KBM-7 (cell line): ENCODE measurements around the gene SLC39A5.
"Not testable (repeated sequence)": the region's sequence is repeated elsewhere in the genome, so short reads cannot be mapped to it uniquely, and the experiment has no call there.

Experiments used
- DNase-seq: peaks from one replicate; pipeline ENCODE4 v3.0.0-alpha.2; 2015
- in situ Hi-C: fragments of 300-500 bp; cut with MboI; formaldehyde crosslinking; loops from 2 replicates; pipeline ENCODE4 v1.14.3; 2020; ENCODE audit warnings: low sequenced_read_pairs, low pct_unique_long_range_greater_than_20kb, mixed read lengths

Gene SLC39A5, protein sequence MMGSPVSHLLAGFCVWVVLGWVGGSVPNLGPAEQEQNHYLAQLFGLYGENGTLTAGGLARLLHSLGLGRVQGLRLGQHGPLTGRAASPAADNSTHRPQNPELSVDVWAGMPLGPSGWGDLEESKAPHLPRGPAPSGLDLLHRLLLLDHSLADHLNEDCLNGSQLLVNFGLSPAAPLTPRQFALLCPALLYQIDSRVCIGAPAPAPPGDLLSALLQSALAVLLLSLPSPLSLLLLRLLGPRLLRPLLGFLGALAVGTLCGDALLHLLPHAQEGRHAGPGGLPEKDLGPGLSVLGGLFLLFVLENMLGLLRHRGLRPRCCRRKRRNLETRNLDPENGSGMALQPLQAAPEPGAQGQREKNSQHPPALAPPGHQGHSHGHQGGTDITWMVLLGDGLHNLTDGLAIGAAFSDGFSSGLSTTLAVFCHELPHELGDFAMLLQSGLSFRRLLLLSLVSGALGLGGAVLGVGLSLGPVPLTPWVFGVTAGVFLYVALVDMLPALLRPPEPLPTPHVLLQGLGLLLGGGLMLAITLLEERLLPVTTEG

GRCh38 chr12:56229916-56230431 is at the start of gene SLC39A5:
Gene SLC39A5, plus strand, starts transcription at chr12:56230051. Its CDS starts 1,224 bp downstream, at chr12:56231275.
- peak; percentile 12 for DNase-seq

DNA sequence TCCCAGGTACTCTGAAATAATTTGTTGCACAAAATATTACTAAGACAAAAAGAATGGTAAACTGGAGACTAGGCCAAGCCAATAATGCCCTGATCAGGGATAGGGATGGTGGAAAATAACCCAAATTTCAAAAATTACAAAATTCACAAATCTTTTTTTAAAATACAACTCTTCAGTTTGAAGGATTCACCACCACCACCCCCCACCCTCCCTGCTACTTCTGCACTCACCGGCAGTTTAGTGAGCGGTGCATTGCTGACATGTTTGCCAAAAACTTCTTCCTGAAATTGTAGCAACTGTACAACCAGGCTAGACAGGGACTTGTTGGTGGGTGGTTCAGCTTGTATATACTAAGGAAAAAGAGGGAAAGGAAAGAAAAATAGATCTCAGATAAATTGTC is 42.9 kb upstream of the SLC39A5 start:
- no peak for DNase-seq
- in situ Hi-C loops, result no loop called here

More at GRCh38 chr12:56229916-56230431, at the start of gene SLC39A5:
- in situ Hi-C loops, result no loop called here

DNA sequence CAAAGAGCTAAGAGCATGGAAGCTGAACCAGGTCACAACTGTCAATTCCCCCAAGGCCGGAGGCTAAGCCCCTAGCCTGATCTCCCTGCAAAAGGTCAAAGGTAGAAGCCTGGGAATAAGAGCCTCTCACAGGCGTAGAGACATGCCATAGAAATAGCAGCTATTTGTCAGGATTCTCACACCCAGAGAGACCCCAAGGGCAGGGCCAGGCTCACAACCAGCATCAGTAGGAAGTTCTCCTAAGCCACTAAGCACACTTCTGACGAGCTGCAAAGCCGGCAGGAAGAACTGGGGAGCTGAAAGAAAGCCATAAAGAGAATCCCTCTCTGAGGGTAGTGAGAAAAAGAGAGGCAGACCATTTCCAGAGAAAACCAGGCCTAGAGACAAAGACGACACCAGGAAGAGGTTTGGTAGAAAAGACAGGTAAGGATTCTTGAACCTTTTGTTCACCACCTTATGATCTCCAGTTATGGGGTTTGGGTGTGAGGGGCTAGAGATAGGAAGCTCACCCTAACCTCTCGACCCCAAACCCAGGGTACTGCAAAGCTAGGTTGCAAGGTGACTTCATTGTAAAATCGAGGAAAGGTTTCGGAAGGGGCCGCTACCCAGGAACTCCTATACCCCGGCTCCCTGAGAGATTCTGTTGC is 41.6 kb upstream of the SLC39A5 start:
- peak; percentile 27 for DNase-seq
- in situ Hi-C loops, result no loop called here

DNA sequence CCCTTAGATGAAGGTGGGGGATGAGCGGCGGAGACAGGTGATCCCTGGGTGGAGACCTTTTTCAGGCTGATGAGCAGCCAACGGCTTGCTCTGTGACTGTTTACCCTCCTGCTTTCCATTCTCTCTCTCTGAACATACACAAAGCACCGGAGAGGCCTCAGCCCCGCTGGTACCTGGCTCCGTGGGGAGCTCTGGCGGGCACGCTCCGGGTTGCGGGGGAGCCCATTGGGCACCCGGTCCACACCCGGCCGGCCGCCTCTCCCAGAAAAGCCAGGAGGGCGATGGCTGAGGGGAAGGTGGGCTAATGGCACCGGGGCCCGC is 41.1 kb upstream of the SLC39A5 start:
- in situ Hi-C loops, result no loop called here
- peak; percentile 20 for DNase-seq

DNA sequence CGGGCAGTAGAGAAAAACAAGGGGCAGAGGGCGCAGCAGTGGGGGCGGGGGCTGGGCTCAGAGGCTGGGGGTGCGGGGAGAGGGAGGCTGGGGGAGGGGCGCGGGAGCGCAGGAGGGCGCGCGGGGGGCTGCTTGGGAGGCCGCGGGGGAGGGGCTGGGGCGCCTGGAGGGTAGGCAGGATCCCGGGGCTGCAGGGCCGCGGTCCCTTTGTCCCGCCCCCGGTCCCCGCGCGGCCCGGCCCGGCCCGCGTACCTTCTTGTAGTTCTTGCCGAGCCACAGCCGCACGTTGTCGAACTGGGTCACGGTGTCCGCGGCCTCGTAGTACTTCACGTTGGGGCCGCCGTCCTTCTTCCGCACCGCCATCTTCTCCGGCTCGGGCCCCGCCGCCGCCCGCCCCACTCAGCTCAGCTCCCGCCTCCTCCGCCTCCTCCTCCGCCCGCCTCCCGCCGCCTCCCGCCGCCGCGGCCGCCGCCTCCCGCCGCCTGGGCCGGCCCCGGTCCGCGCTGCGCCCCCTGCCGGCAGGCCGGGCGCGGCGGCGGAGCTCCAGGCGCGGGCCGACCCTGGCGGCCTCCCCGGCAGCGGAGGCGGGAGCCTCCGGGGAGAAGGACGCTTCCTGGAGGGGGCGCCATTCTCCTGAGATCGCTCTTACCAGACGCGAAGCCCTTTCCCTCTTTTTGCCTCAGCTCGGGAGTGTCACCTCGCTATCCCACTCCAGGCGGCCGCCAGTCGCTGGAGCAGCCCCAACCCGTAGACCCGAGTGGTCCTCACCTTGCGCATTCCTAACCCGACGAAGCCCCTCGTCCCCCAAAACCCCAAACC is 40.5 kb upstream of the SLC39A5 start, which contains the start of gene SMARCC2:
TSS of gene SMARCC2 (minus strand) at position 385 of the 819 bp plus-strand sequence. CDS start at position 363, 22 bp downstream.
- peak; percentile 85 for DNase-seq
- in situ Hi-C loops, result no loop called here

DNA sequence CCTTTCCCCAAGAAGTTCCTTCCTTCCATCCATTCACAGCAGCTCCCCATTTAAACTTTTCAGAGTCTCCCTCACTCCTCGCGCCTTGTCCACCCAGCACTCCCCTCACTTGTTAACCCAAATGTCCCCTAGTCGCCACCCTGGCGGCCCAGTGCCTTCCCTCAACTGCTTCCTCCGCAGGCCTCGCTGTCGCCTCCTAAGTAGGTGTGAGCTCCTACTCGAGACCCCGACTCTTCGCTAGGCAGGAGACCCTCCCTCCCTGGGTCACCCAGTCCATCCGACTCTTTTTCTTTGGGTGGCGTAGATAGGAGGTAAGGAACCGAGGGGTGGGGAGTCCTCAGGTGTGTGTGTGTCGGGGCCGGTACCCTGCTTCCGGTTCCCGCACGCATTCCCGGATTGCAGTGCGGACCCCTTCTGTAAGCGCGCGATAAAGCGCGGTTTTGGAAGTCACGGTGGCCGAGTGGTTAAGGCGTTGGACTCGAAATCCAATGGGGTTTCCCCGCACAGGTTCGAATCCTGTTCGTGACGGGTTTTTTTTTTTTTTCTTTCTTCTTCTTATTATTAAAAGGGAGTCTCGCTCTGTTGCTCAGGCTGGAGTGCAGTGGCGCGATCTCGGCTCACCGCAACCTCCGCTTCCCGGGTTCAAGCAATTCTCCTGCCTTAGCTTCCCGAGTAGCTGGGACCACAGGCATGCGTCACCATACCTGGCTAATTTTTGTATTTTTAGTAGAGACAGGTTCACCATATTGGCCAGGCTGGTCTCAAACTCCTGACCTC is 39.7 kb upstream of the SLC39A5 start:
- DNase-seq, result peak; percentile 95

DNA sequence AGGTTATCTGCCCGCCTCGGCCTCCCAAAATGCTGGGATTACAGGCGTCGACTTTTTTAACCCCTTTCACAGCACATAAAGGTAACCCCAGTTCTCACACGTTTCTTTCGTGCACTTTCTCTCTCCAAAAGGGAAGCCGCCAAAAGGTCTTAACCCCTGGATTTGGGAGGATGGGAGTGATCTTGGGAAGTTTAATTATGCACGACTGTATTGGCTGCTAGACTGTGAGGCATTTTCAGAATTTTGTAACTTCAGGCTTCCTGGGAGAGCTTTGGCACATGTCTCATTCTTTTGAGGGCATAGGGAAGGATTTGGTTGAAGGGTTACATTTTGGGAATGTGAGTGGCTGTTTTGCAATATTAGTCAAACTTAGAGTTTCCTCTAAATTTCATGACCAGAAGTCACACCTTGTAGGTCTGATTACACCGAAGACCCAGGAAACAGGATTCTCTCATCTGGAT is 39.1 kb upstream of the SLC39A5 start:
- peak; percentile 8 for DNase-seq
- in situ Hi-C loops, result no loop called here

More for the DNA sequence above, 39.7 kb upstream of the SLC39A5 start:
- in situ Hi-C loops, result no loop called here

GRCh38 chr12:56192582-56192981 is 37.3 kb upstream of the SLC39A5 start:
- in situ Hi-C loops, result no loop called here
- DNase-seq, result no peak

- DNase-seq, result peak; percentile 86
- in situ Hi-C loops, result no loop called here
Measured at GRCh38 chr12:56193025-56193578, 36.7 kb upstream of the SLC39A5 start.

GRCh38 chr12:56196818-56197550 is 32.9 kb upstream of the SLC39A5 start:
- DNase-seq, in situ Hi-C loops: not testable (repeated sequence)

DNA sequence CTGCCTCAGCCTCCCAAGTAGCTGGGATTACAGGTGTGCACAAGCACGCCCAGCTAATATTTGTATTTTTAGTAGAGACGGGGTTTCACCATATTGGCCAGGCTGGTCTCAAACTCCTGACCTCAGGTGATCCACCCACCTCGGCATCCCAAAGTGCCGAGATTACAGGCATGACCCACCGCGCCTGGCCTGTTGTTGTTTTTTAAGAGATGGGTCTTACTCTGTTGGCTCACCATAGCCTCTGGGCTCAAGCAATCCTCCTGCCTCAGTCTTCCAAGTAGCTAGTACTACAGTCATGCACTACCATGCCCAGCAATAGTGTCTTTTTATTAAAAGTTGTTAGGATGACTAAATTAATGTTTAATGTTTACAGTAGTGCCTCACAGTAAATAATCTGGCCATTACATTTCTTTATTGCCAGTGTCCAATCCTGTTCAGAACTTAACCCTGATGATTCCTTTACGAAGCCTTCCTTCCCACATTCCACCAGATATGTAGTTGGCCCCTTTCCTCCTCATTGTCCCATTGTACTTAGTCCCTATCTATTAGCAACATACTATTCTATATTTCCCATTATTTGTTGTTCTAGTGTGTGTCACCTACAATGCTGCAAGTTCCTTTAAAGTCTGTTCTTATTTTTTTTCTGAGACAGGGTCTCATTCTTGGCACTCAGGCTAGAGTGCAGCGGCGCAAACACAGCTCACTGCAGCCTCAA is 31.8 kb upstream of the SLC39A5 start:
- in situ Hi-C loops, result no loop called here
- DNase-seq, result no peak

- in situ Hi-C loops, result no loop called here
- DNase-seq, result no peak
Measured at GRCh38 chr12:56198836-56199235, 31.0 kb upstream of the SLC39A5 start.

DNA sequence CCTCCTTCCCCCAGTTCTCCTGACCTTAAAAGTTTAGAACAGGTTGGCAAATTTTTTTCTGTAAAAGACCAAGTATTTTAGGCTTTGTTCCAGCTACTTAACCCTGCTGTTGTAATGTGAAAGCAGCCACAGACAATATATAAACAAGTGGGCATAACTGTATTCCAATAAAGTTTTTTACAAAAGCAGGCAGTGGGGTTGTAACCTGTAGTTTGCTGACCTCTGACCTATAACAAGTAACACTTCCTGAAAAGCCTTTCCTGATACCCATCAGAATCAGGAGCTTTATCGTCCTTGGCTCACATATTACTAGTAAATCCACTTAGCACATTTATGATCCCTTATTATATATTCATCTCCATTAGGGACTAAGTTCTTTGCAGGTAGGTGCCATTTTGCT is 27.5 kb upstream of the SLC39A5 start:
- in situ Hi-C loops, result no loop called here
- no peak for DNase-seq

DNA sequence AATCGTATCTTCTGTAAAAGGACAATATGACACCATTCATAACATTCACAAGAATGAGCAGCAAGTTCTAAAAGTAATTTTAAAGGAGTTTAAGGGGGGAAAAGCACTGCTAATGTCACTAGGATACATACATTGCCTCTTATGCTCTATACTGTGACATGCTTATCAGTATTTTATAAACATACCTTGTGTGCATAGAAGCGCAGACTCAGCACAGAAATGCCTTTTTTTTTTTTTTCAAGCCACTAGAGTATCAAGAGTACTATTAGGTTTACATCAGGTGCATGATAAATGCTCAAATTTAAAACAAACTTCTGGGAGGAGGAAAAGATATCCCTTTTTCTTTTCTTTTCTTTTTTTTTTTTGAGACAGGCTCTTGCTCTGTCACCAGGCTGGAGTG is 27.0 kb upstream of the SLC39A5 start:
- no peak for DNase-seq
- in situ Hi-C loops, result no loop called here

DNA sequence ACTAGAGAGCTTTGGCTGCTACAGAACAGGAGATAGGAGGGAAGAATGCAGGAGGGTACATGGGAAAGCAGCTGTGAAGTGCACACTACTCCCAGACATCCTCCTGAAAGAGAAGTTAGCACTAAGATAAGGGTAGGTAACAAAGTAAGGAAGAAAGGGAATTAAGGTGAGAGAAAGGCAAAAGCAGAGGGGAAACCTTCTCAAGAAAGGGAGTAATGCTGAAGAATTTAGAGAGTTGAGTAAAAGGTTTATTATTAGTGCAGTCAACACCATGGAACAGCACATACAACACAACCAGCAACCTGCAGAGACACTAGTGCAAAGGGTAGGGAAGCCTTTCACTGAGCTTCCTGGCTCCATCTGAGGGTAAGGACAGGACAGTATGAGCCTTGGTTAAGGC is 25.6 kb upstream of the SLC39A5 start:
- in situ Hi-C loops, result no loop called here
- no peak for DNase-seq

DNA sequence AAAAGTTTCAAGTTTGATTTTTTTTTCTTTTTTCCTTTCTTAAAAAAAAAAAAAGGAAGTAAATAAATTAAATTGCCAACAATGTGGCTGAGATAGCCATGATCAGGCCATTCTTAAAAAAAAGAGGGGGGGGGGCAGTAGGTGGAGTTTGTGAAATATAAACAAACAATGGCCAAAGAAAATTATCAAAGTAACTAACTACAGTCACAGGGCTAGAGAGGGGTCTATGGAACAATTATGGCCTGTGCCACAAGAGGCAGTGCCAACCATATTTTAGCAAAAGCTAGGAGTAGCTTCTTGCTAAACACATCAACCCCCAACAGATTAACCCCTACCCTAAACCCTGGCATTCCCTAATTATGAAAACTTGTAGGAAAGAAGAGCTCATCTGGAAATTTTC is 24.4 kb upstream of the SLC39A5 start:
- peak; percentile 9 for DNase-seq
- in situ Hi-C loops, result no loop called here
